ENCODE measurements around the gene EHBP1L1. TPM values are rescaled to one million over a fixed set of nuclear protein-coding genes. Genes with fewer than 3 reads are reported as not detected.

EHBP1L1 gene
- total RNA-seq, 1 donor from 2014 or later: 4.7 TPM

DNA sequence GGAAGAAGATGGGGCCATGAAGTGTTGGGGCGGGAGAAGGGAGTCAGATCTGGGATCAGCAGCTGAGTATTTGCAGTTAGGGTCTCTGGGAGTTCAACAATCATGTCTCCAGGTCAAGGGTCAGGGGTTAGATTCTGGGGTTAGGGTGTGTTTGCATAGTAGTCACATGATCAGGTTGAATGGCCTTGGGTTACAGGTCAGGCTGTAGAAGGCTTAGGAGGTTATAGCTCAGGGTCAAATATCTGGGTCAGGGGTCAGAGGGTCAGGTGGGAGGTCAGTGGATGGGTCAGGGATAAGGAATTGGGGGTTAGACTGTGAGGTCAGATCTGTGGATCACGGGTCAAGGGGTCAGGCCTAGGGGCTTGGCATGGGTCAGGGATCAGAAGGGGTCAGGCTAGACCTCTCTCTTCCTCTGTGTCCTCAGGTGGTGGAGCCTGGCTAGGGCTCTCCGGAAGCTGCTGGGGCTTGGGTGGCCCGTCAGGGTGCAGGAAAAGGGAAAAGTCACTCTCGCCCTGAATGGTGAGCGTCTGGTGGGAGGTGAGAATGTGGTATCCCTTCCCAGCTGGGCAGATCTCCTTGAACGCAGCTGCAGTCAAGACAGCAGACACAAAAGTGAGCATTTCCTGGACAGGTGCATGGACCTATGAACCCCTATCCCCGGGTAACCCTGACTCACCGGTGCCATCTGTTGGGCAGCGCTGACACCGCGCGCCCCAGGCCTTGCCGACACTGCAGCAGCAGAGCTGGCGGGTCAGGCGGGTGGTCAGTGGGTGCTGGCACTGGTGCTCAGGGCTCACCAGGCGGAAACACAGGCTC, 24.1 kb upstream of the EHBP1L1 start:
- DNase-seq (ENCODE audit: low spot score): peak; percentile 71
- peak overlapping the region; percentile 54 for H3K4me3 Mint-ChIP-seq (ENCODE audit: unreplicated experiment)
- H3K27ac Mint-ChIP-seq (ENCODE audit: unreplicated experiment): peak overlapping the region; percentile 52
- H3K9me3 Mint-ChIP-seq (ENCODE audit: unreplicated experiment): no peaks in the 10 kb centered on the region
- H3K4me1 Mint-ChIP-seq (ENCODE audit: unreplicated experiment): peaks cover 28% of the 10 kb centered on the region
- TF ChIP-seq, protein P1, sequence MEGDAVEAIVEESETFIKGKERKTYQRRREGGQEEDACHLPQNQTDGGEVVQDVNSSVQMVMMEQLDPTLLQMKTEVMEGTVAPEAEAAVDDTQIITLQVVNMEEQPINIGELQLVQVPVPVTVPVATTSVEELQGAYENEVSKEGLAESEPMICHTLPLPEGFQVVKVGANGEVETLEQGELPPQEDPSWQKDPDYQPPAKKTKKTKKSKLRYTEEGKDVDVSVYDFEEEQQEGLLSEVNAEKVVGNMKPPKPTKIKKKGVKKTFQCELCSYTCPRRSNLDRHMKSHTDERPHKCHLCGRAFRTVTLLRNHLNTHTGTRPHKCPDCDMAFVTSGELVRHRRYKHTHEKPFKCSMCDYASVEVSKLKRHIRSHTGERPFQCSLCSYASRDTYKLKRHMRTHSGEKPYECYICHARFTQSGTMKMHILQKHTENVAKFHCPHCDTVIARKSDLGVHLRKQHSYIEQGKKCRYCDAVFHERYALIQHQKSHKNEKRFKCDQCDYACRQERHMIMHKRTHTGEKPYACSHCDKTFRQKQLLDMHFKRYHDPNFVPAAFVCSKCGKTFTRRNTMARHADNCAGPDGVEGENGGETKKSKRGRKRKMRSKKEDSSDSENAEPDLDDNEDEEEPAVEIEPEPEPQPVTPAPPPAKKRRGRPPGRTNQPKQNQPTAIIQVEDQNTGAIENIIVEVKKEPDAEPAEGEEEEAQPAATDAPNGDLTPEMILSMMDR (IDR thresholded peaks at IDR 0.05; ENCODE audit: unreplicated experiment): peak; percentile 31
- H3K36me3 Mint-ChIP-seq (ENCODE audit: low read depth, unreplicated experiment): peaks cover 4% of the 10 kb centered on the region
- peaks cover 35% of the 10 kb centered on the region for H3K27me3 Mint-ChIP-seq (ENCODE audit: unreplicated experiment)

DNA sequence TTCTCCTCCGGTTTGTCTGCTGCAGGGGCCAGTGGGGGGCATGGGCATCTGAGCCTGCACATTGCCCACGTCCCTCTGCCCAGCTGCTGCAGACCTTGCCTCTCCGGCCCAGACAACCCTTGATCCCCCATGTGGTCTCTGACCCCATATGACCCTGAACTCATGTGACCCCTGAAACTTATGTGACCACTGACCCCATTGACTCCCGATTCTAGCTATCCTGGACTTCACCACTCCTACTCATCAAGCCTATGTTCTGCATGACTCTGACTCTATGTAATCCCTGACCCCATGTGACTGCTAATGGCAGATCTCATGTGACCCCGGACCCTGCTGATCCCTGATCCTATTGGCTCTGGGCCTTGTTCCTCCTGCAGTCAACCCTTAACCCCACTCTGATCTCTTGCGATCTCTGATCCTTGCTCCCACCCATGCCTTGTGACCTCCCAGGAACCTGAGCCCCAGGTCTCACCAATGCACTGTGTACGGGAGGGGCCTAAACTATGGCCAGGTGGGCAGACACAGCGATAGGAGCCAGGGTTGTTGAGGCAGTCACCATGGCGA, 23.4 kb upstream of the EHBP1L1 start:
- H3K27ac Mint-ChIP-seq (ENCODE audit: unreplicated experiment): peak overlapping the region; percentile 19
- peaks cover 39% of the 10 kb centered on the region for H3K27me3 Mint-ChIP-seq (ENCODE audit: unreplicated experiment)
- TF ChIP-seq, protein P1 (IDR thresholded peaks at IDR 0.05; ENCODE audit: unreplicated experiment): no peak
- peaks cover 31% of the 10 kb centered on the region for H3K4me1 Mint-ChIP-seq (ENCODE audit: unreplicated experiment)
- no peak for DNase-seq (ENCODE audit: low spot score)
- H3K9me3 Mint-ChIP-seq (ENCODE audit: unreplicated experiment): no peaks in the 10 kb centered on the region
- H3K4me3 Mint-ChIP-seq (ENCODE audit: unreplicated experiment): peak overlapping the region; percentile 60
- H3K36me3 Mint-ChIP-seq (ENCODE audit: low read depth, unreplicated experiment): peaks cover 4% of the 10 kb centered on the region

DNA sequence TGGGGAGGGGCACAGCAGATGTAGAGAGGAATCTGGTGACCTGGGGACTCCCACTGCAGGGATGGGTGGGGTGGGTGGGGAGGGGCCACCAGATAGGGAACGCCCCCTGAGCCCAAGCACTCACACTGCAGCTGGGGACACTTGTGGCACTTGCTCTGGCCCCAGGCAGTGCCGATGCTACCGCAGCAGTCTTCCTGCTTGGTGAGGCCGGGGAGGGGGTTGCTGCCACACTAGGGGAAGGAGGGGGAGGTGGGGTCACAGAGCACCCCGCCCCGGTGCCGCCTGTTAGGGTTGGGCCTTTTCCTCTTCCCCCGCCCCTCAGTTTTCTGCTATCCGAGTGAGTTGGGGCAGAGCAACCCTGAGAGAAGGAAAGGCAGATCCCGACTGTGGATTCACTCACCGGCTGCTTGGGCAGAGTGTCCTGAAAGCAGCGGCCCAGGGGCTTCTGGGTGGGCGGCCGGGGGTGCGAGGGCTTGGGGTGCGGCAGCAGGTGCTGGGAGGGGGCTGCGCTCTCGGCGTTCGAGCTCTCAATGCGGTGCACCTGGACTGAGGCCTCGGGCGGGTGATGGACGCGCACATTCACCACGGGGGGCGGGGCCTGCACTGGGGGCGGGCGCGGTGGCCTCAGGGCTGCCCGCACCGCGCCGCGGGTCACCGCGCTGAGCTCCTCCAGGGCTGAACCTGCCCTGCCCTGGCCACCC, 22.4 kb upstream of the EHBP1L1 start:
- peaks cover 37% of the 10 kb centered on the region for H3K27me3 Mint-ChIP-seq (ENCODE audit: unreplicated experiment)
- no peak for DNase-seq (ENCODE audit: low spot score)
- no peaks in the 10 kb centered on the region for H3K9me3 Mint-ChIP-seq (ENCODE audit: unreplicated experiment)
- H3K4me3 Mint-ChIP-seq (ENCODE audit: unreplicated experiment): no peak overlapping the region
- peaks cover 25% of the 10 kb centered on the region for H3K4me1 Mint-ChIP-seq (ENCODE audit: unreplicated experiment)
- peaks cover 4% of the 10 kb centered on the region for H3K36me3 Mint-ChIP-seq (ENCODE audit: low read depth, unreplicated experiment)
- TF ChIP-seq, protein P1 (IDR thresholded peaks at IDR 0.05; ENCODE audit: unreplicated experiment): no peak
- H3K27ac Mint-ChIP-seq (ENCODE audit: unreplicated experiment): no peak overlapping the region

DNA sequence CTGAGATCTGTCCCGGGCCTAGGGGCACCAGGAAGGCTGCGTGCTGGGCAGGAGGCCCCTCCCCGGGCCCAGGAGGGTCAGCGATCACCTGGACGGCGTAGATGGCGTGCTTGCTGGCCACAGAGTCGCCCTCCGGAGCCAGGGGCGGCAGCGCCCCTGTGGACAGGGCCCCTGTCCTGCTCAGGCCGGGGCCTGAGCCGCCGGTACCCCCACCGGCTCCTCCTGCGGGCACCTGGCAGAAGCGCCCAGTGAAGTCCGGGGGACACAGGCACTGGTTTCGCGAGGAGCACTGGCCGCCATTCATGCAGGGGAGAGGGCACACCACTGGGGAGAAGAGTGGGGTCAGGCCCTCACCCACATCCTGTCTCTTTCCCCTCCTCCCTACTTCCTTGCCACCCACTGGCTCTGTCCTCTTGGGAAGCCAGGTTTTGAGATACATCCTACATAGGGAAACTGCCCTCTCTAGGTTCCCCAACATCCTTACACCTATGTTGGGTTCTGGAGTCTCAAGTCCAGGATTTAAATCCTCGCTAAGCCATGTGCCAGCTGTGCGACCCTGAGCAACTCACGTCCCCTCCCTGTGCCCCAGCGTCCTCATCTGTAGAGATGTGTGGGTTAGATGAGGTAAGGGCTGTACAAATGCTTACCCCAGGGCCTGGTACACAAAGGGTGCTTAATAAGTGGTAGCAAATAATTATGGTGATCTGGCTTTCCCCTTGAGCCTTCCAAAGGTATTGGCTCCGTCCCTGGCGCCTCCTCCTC, 21.6 kb upstream of the EHBP1L1 start:
- Mint-ChIP-seq H3K27ac (ENCODE audit: unreplicated experiment) (no peak overlapping the region), H3K27me3 (ENCODE audit: unreplicated experiment) (peaks cover 34% of the 10 kb centered on the region), H3K4me3 (ENCODE audit: unreplicated experiment) (no peak overlapping the region), H3K9me3 (ENCODE audit: unreplicated experiment) (no peaks in the 10 kb centered on the region), H3K36me3 (ENCODE audit: low read depth, unreplicated experiment) (peaks cover 4% of the 10 kb centered on the region), H3K4me1 (ENCODE audit: unreplicated experiment) (peaks cover 19% of the 10 kb centered on the region)
- TF ChIP-seq, protein P1 (IDR thresholded peaks at IDR 0.05; ENCODE audit: unreplicated experiment): no peak
- DNase-seq (ENCODE audit: low spot score): no peak

All from endothelial cell (in vitro differentiated cells).